ENCODE measurements around the gene TPSD1.

Gene TPSD1

GRCh38 chr16:1216296-1216619, 39.6 kb upstream of the TPSD1 start:
- in situ Hi-C loops (cut with HindIII; ENCODE audit: low sequenced_read_pairs), result no loop called here
- TF ChIP-seq CTCF (IDR thresholded peaks at IDR 0.05; ENCODE audit: low read depth, low read length), result no peak
- no peak overlapping the region for H3K4me3 ChIP-seq (ENCODE audit: low read depth, low read length)
- DNase-seq (ENCODE audit: low read depth, low spot score), result no peak

- no peak for TF ChIP-seq CTCF (IDR thresholded peaks at IDR 0.05; ENCODE audit: low read depth, low read length)
- in situ Hi-C loops (cut with HindIII; ENCODE audit: low sequenced_read_pairs), result no loop called here
- no peak for DNase-seq (ENCODE audit: low read depth, low spot score)
- H3K4me3 ChIP-seq (ENCODE audit: low read depth, low read length), result no peak overlapping the region
Measured at GRCh38 chr16:1216681-1217400, 39.0 kb upstream of the TPSD1 start.

- no peak for TF ChIP-seq CTCF (IDR thresholded peaks at IDR 0.05; ENCODE audit: low read depth, low read length)
- in situ Hi-C loops (cut with HindIII; ENCODE audit: low sequenced_read_pairs), result no loop called here
- no peak for DNase-seq (ENCODE audit: low read depth, low spot score)
- H3K4me3 ChIP-seq (ENCODE audit: low read depth, low read length), result no peak overlapping the region
Measured at GRCh38 chr16:1217526-1217925, 38.3 kb upstream of the TPSD1 start.

GRCh38 chr16:1218061-1218929, 37.6 kb upstream of the TPSD1 start:
- no peak for DNase-seq (ENCODE audit: low read depth, low spot score)
- TF ChIP-seq CTCF (IDR thresholded peaks at IDR 0.05; ENCODE audit: low read depth, low read length), result no peak
- in situ Hi-C loops (cut with HindIII; ENCODE audit: low sequenced_read_pairs), result no loop called here
- no peak overlapping the region for H3K4me3 ChIP-seq (ENCODE audit: low read depth, low read length)

GRCh38 chr16:1218930-1219611, 36.8 kb upstream of the TPSD1 start:
- in situ Hi-C loops (cut with HindIII; ENCODE audit: low sequenced_read_pairs), result no loop called here
- H3K4me3 ChIP-seq (ENCODE audit: low read depth, low read length), result no peak overlapping the region
- no peak for TF ChIP-seq CTCF (IDR thresholded peaks at IDR 0.05; ENCODE audit: low read depth, low read length)
- DNase-seq (ENCODE audit: low read depth, low spot score), result no peak

GRCh38 chr16:1220098-1220728, 35.7 kb upstream of the TPSD1 start:
- no peak overlapping the region for H3K4me3 ChIP-seq (ENCODE audit: low read depth, low read length)
- TF ChIP-seq CTCF (IDR thresholded peaks at IDR 0.05; ENCODE audit: low read depth, low read length), result no peak
- in situ Hi-C loops (cut with HindIII; ENCODE audit: low sequenced_read_pairs), result no loop called here
- no peak for DNase-seq (ENCODE audit: low read depth, low spot score)
